ENCODE results near the gene SLC22A1. TPM values are rescaled to one million over a fixed set of nuclear protein-coding genes. Genes with fewer than 3 reads are reported as not detected.

The SLC22A1 gene
- total RNA-seq, 1 experiment from 2014 or later, result 7.3 TPM

Other genes with a start within 250 kb of the SLC22A1 start
- gene MAS1, start 230.8 kb upstream of the SLC22A1 start, total RNA-seq (2014; rRNA removed; shearing (Covaris generic)), result under 0.01 TPM in 1 of 2 replicates, not detected in the other
- gene IGF2R, start 152.7 kb upstream of the SLC22A1 start, total RNA-seq (2014; rRNA removed; shearing (Covaris generic)), result 27.9 and 29.4 TPM in 2 replicates
- gene SLC22A2, start 137.0 kb downstream of the SLC22A1 start, total RNA-seq (2014; rRNA removed; shearing (Covaris generic)), result 0.42 and 1.1 TPM in 2 replicates
- gene SLC22A3, start 226.6 kb downstream of the SLC22A1 start, total RNA-seq (2014; rRNA removed; shearing (Covaris generic)), result 17.3 and 23.9 TPM in 2 replicates